Measurements from ENCODE around the gene VIL1. TPM values are rescaled to one million over a fixed set of nuclear protein-coding genes. Genes with fewer than 3 reads are reported as not detected.

Gene VIL1
- total RNA-seq, 3 donors from 2014 or later (not counting 1 experiment from before 2014, with no cell fraction given): 1.5 to 1.8 (median 1.6) TPM

DNA sequence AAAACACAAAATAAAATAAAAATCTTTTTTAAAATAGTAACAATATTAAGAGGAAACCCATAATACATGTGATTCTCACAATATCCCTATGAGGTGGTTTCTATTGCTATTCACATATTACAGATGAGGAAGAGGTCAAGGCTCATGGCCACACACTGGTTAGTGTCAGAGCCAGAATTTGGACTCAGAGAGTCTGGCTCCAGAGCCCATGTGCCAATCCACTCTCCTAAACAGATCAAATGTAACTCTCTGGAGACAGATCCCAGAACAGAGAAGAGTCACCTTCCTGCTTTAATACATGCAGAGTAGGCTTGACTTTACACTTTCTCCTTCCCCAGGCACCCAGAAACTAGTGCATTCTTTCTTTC lies 47.0 kb upstream of the VIL1 start:
- no peaks in the 10 kb centered on the region for H3K36me3 ChIP-seq (ENCODE audit: control insufficient read depth, insufficient read depth, low read length)
- intact Hi-C loops (cut with micrococcal nuclease): no loop called here

DNA sequence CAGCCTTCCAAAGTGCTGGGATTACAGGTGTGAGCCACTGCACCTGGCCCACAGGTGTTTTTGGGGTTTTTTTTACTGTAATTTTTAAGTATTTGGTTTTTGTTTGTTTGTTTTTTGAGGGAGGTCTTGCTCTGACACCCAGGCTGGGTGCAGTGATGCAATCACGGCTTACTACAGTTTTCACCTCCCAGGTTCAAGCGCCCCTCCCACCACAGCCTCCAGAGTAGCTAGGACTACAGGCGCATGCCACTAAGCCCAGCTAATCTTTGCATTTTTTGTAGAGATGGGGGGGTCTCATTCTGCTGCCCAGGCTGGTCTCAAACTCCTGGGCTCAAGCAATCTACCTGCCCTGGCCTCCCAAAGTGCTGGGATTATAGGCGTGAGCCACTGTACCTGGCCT lies 44.1 kb upstream of the VIL1 start:
- intact Hi-C loops (cut with micrococcal nuclease): no loop called here
- 92% methylated on average over 4 of the region's 4 CpGs for WGBS (ENCODE audit: insufficient coverage)
- no peaks in the 10 kb centered on the region for H3K27me3 Mint-ChIP-seq (ENCODE audit: low read depth in 2 of 2)

More for the DNA sequence above, 47.0 kb upstream of the VIL1 start:
- H3K27ac ChIP-seq (ENCODE audit: low read length): no peak overlapping the region
- Mint-ChIP-seq H3K4me3 (no peak overlapping the region), H3K9me3 (no peaks in the 10 kb centered on the region), H3K36me3 (no peaks in the 10 kb centered on the region), H3K27me3 (ENCODE audit: low read depth in 2 of 2) (no peaks in the 10 kb centered on the region), H3K4me1 (peaks cover 12% of the 10 kb centered on the region in 2 donors), H3K27ac (no peak overlapping the region)
- H3K27me3 ChIP-seq (ENCODE audit: control insufficient read depth, insufficient read depth, low read length): no peaks in the 10 kb centered on the region
- ATAC-seq (no peak), DNase-seq (no peak)
- H3K4me1 ChIP-seq (ENCODE audit: control insufficient read depth, insufficient read depth, low read length): peaks cover 30% of the 10 kb centered on the region
- TF ChIP-seq, protein P1, sequence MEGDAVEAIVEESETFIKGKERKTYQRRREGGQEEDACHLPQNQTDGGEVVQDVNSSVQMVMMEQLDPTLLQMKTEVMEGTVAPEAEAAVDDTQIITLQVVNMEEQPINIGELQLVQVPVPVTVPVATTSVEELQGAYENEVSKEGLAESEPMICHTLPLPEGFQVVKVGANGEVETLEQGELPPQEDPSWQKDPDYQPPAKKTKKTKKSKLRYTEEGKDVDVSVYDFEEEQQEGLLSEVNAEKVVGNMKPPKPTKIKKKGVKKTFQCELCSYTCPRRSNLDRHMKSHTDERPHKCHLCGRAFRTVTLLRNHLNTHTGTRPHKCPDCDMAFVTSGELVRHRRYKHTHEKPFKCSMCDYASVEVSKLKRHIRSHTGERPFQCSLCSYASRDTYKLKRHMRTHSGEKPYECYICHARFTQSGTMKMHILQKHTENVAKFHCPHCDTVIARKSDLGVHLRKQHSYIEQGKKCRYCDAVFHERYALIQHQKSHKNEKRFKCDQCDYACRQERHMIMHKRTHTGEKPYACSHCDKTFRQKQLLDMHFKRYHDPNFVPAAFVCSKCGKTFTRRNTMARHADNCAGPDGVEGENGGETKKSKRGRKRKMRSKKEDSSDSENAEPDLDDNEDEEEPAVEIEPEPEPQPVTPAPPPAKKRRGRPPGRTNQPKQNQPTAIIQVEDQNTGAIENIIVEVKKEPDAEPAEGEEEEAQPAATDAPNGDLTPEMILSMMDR (IDR thresholded peaks at IDR 0.05): no peak
- no peaks in the 10 kb centered on the region for H3K9me3 ChIP-seq (ENCODE audit: control insufficient read depth, insufficient read depth, low read length)
- no peak overlapping the region for H3K4me3 ChIP-seq (ENCODE audit: low read length)

DNA sequence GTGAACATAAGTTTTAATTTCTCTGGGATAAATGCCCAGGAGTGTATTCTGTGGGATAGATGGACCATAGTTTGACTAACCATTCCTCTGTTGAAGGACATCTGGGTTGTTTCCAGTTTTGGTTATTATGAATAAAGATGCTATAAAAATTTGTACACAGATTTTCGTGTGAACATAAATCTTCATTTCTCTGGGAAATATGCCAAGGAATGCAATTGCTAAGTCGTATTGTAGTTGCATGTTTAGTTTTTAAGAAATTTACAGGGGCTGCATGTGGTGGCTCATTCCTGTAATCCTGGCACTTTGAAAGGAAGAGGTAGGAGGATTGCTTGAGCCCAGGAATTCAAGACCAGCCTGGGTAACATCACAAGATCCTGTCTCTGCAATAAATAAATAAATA lies 43.7 kb upstream of the VIL1 start:
- Histone ChIP-seq H3K9me3 (ENCODE audit: control insufficient read depth, insufficient read depth, low read length) (no peaks in the 10 kb centered on the region), H3K36me3 (ENCODE audit: control insufficient read depth, insufficient read depth, low read length) (no peaks in the 10 kb centered on the region), H3K4me1 (ENCODE audit: control insufficient read depth, insufficient read depth, low read length) (peaks cover 10% of the 10 kb centered on the region), H3K4me3 (ENCODE audit: low read length) (no peak overlapping the region), H3K27me3 (ENCODE audit: control insufficient read depth, insufficient read depth, low read length) (no peaks in the 10 kb centered on the region), H3K27ac (ENCODE audit: low read length) (no peak overlapping the region)
- TF ChIP-seq, protein P1 (IDR thresholded peaks at IDR 0.05): no peak
- H3K4me1 Mint-ChIP-seq: peaks cover 0 to 11% of the 10 kb centered on the region in 2 donors
- intact Hi-C loops (cut with micrococcal nuclease): no loop called here
- 64% methylated on average over 2 of the region's 2 CpGs for WGBS (ENCODE audit: insufficient coverage)
- no peaks in the 10 kb centered on the region for H3K9me3 Mint-ChIP-seq
- DNase-seq (no peak), ATAC-seq (no peak)
- no peak overlapping the region for H3K4me3 Mint-ChIP-seq
- H3K27me3 Mint-ChIP-seq (ENCODE audit: low read depth in 2 of 2): no peaks in the 10 kb centered on the region
- no peak overlapping the region for H3K27ac Mint-ChIP-seq
- H3K36me3 Mint-ChIP-seq: no peaks in the 10 kb centered on the region

More for the DNA sequence above, 44.1 kb upstream of the VIL1 start:
- peaks cover 0 to 6% of the 10 kb centered on the region in 2 donors for H3K4me1 Mint-ChIP-seq
- no peaks in the 10 kb centered on the region for H3K36me3 ChIP-seq (ENCODE audit: control insufficient read depth, insufficient read depth, low read length)
- DNase-seq (no peak), ATAC-seq (no peak)
- no peaks in the 10 kb centered on the region for H3K9me3 Mint-ChIP-seq
- H3K27ac ChIP-seq (ENCODE audit: low read length): no peak overlapping the region
- H3K4me1 ChIP-seq (ENCODE audit: control insufficient read depth, insufficient read depth, low read length): peaks cover 10% of the 10 kb centered on the region
- TF ChIP-seq, protein P1 (IDR thresholded peaks at IDR 0.05): no peak
- no peaks in the 10 kb centered on the region for H3K27me3 ChIP-seq (ENCODE audit: control insufficient read depth, insufficient read depth, low read length)
- no peak overlapping the region for H3K4me3 ChIP-seq (ENCODE audit: low read length)
- no peak overlapping the region for H3K4me3 Mint-ChIP-seq
- no peaks in the 10 kb centered on the region for H3K9me3 ChIP-seq (ENCODE audit: control insufficient read depth, insufficient read depth, low read length)
- no peaks in the 10 kb centered on the region for H3K36me3 Mint-ChIP-seq
- H3K27ac Mint-ChIP-seq: no peak overlapping the region

DNA sequence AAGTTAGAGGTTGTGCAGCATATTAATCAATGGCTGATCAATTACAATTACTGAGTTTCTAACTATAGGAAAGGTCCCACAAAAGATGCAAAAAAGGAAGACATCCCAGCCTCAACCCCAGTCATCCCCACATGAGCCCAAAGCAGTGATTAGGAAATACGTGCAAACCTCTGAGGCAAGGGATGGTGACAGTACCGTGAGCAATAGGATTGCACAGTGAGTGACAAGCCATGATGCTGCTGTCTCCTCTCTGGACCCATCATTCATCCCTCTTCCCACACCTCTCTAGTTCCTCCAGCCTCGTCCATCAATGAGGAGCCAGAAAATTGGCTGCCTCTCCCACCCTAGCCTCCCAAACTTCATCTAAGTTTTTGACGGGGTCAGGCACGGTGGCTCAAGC lies 40.9 kb upstream of the VIL1 start:
- H3K27me3 ChIP-seq (ENCODE audit: control insufficient read depth, insufficient read depth, low read length): no peaks in the 10 kb centered on the region
- DNase-seq (no peak), ATAC-seq (peak in 1 of 3 donors; percentile 27)
- H3K4me3 ChIP-seq (ENCODE audit: low read length): no peak overlapping the region
- H3K36me3 ChIP-seq (ENCODE audit: control insufficient read depth, insufficient read depth, low read length): no peaks in the 10 kb centered on the region
- H3K9me3 Mint-ChIP-seq: no peaks in the 10 kb centered on the region
- intact Hi-C loops (cut with micrococcal nuclease): no loop called here
- peaks cover 6 to 20% of the 10 kb centered on the region in 2 donors for H3K4me1 Mint-ChIP-seq
- H3K27ac ChIP-seq (ENCODE audit: low read length): no peak overlapping the region
- 85% methylated on average over 5 of the region's 5 CpGs for WGBS (ENCODE audit: insufficient coverage)
- H3K27ac Mint-ChIP-seq: no peak overlapping the region
- no peaks in the 10 kb centered on the region for H3K27me3 Mint-ChIP-seq (ENCODE audit: low read depth in 2 of 2)
- H3K9me3 ChIP-seq (ENCODE audit: control insufficient read depth, insufficient read depth, low read length): no peaks in the 10 kb centered on the region
- TF ChIP-seq, protein P1 (IDR thresholded peaks at IDR 0.05): no peak
- peaks cover 9% of the 10 kb centered on the region for H3K4me1 ChIP-seq (ENCODE audit: control insufficient read depth, insufficient read depth, low read length)
- H3K4me3 Mint-ChIP-seq: no peak overlapping the region
- H3K36me3 Mint-ChIP-seq: no peaks in the 10 kb centered on the region

Data from natural killer cell (primary cell).